OCI-LY7 (cell line): ENCODE results near the gene HSF2BP. TPM values are rescaled to one million over a fixed set of nuclear protein-coding genes. Genes with fewer than 3 reads are reported as not detected.

Experiments used
- BruUV-seq: library from RNA; stranded (reverse); fragments of 400-500 nt; replicated peaks from 2 replicates; lab custom pipeline; 2021; lab: Mats Ljungman, UMichigan
- CTCF ChIA-PET: fragments of 300-600 bp; sonication (Branson Sonifier 250); formaldehyde crosslinking; loops from one replicate; lab custom pipeline; 2022; ENCODE audit warnings: antibody characterized with exemption; ENCODE audit not compliant: unreplicated experiment; lab: Charles Lee
- POLR2A ChIA-PET: fragments of 300-600 bp; sonication (Branson Sonifier 250); formaldehyde crosslinking; loops from one replicate; lab custom pipeline; 2022; ENCODE audit warnings: antibody characterized with exemption; lab: Charles Lee
- DNase-seq: peaks from one replicate; pipeline ENCODE4 v3.0.0-alpha.2; 2015; ENCODE audit warnings: low spot score
- H2AFZ ChIP-seq: fragments of 200-600 bp; sonication (generic), shearing (Covaris generic); 2 replicates; pipeline ENCODE4 v1.6.1; 2014; ENCODE audit warnings: mild to moderate bottlenecking, antibody characterized with exemption, low read length, moderate library complexity
- H3K27ac ChIP-seq: fragments of 200-600 bp; sonication (generic); 2 replicates; pipeline ENCODE4 v1.5.1; 2014; ENCODE audit warnings: mixed run types, low read depth, mild to moderate bottlenecking, moderate library complexity, low read length, inconsistent platforms; ENCODE audit not compliant: poor library complexity, severe bottlenecking
- H3K36me3 ChIP-seq: fragments of 200-600 bp; sonication (generic); 2 replicates; pipeline ENCODE4 v1.6.1; 2014; ENCODE audit warnings: mild to moderate bottlenecking, antibody characterized with exemption, low read length, moderate library complexity, mixed read lengths; ENCODE audit not compliant: insufficient read depth
- H3K4me1 ChIP-seq: fragments of 200-600 bp; sonication (generic); 2 replicates; pipeline ENCODE4 v1.5.1; 2014; ENCODE audit warnings: mild to moderate bottlenecking, low read length; ENCODE audit not compliant: insufficient read depth, poor library complexity, severe bottlenecking
- H3K4me2 ChIP-seq: fragments of 200-600 bp; sonication (generic); 2 replicates; pipeline ENCODE4 v1.6.1; 2014; ENCODE audit warnings: mild to moderate bottlenecking, low read length
- H3K4me3 ChIP-seq: fragments of 200-600 bp; sonication (generic); 2 replicates; pipeline ENCODE4 v1.5.1; 2014; ENCODE audit warnings: mild to moderate bottlenecking, low read depth, low read length; ENCODE audit not compliant: poor library complexity, severe bottlenecking
- H3K79me2 ChIP-seq: fragments of 200-600 bp; sonication (generic); 2 replicates; pipeline ENCODE4 v1.6.1; 2016; ENCODE audit warnings: low read depth, mild to moderate bottlenecking, low read length, moderate library complexity, mixed read lengths; ENCODE audit not compliant: insufficient read depth
- H3K9me2 ChIP-seq: fragments of 200-600 bp; sonication (generic); 2 replicates; pipeline ENCODE4 v1.6.1; 2016; ENCODE audit warnings: mild to moderate bottlenecking, low read length, mixed read lengths; ENCODE audit not compliant: insufficient read depth
- H3K9me3 ChIP-seq: fragments of 200-600 bp; sonication (generic); 2 replicates; pipeline ENCODE4 v1.6.1; 2014; ENCODE audit warnings: mild to moderate bottlenecking, mixed run types, low read length, mixed read lengths
- H4K20me1 ChIP-seq: fragments of 200-600 bp; sonication (generic); 2 replicates; pipeline ENCODE4 v1.6.1; 2014; ENCODE audit warnings: mild to moderate bottlenecking, antibody characterized with exemption, low read length, moderate library complexity, mixed read lengths; ENCODE audit not compliant: insufficient read depth
- CTCF ChIP-seq: fragments of 200-600 bp; sonication (generic); conservative IDR thresholded peaks from 2 replicates; pipeline ENCODE4 v1.5.1; 2014; ENCODE audit warnings: mild to moderate bottlenecking, antibody characterized with exemption, low read length, moderate library complexity, mixed read lengths
- EZH2phosphoT487 ChIP-seq: fragments of 200-600 bp; sonication (generic); IDR thresholded peaks from 2 replicates; pipeline ENCODE4 v1.6.1; 2018; ENCODE audit warnings: low read depth, borderline replicate concordance, mild to moderate bottlenecking, mixed run types, antibody characterized with exemption, low read length, moderate library complexity, mixed read lengths
- intact Hi-C: fragments of 100-400 bp; cut with micrococcal nuclease; formaldehyde crosslinking; loops from one replicate; pipeline ENCODE4 v1.10.0; 2022; ENCODE audit not compliant: unreplicated experiment
- total RNA-seq, 2 experiments: library from RNA; depleted of rRNA in 1 of 2; stranded (reverse); fragments of >200 nt in 1 of 2; shearing (Covaris generic) in 1 of 2; gene quantifications; 2 replicates each; pipeline ENCODE4 v1.2.3, GENCODE V29; 2014 to 2022

The HSF2BP gene
- total RNA-seq, 2 experiments from 2014 or later: 3.5 to 5.1 TPM

GRCh38 chr21:43662286-43662685 lies 3.0 kb upstream of the HSF2BP start:
- H3K36me3 ChIP-seq: peaks cover 66% of the 10 kb centered on the region
- ChIA-PET POLR2A (interaction anchor here (0.6 to 1.2 kb wide), 2 partner anchors 294 to 770 kb away, joined by 3 to 4 read pairs; no protein-coding TSS in a partner anchor), CTCF (no interaction called here)
- H3K79me2 ChIP-seq: peaks cover 77% of the 10 kb centered on the region
- no peaks in the 10 kb centered on the region for H3K9me2 ChIP-seq
- H3K27ac ChIP-seq: no peak overlapping the region
- no peak for DNase-seq
- H3K4me1 ChIP-seq: peaks cover 24% of the 10 kb centered on the region
- no TSS peak for BruUV-seq
- H4K20me1 ChIP-seq: peaks cover 35% of the 10 kb centered on the region
- no peak overlapping the region for H2AFZ ChIP-seq
- TF ChIP-seq EZH2phosphoT487 (no peak), CTCF (no peak)
- H3K4me2 ChIP-seq: no peak overlapping the region
- H3K9me3 ChIP-seq: no peaks in the 10 kb centered on the region
- no peak overlapping the region for H3K4me3 ChIP-seq
- intact Hi-C loops: loop anchor here (5.0 to 10.0 kb wide), 2 partner anchors 55 to 113 kb away; partner anchors contain the start of genes CSTB and PDXK

- BruUV-seq: TSS peak; percentile 75
- Histone ChIP-seq H2AFZ (peak overlapping the region; percentile 58; the same call in 1 of the 2 replicates), H3K4me2 (peak overlapping the region; percentile 82; the same call in 1 of the 2 replicates), H3K4me3 (peak overlapping the region; percentile 96), H3K79me2 (peaks cover 42% of the 10 kb centered on the region), H3K36me3 (peaks cover 31% of the 10 kb centered on the region), H3K4me1 (peaks cover 24% of the 10 kb centered on the region), H3K9me2 (no peaks in the 10 kb centered on the region), H3K27ac (peak overlapping the region; percentile 4), H4K20me1 (peaks cover 26% of the 10 kb centered on the region), H3K9me3 (no peaks in the 10 kb centered on the region)
- ChIA-PET POLR2A (no interaction called here), CTCF (no interaction called here)
- no peak for DNase-seq
- TF ChIP-seq CTCF: no peak
- TF ChIP-seq EZH2phosphoT487: no peak
- intact Hi-C loops: loop anchor here (10.0 kb wide), 1 partner anchor 1004 kb away; the partner anchor contains the start of gene PDE9A
These were observed 536 bp downstream of the HSF2BP start for GRCh38 chr21:43658769-43659135.

GRCh38 chr21:43658088-43658741 lies 1.1 kb downstream of the HSF2BP start:
- Histone ChIP-seq H3K9me2 (no peaks in the 10 kb centered on the region), H3K27ac (no peak overlapping the region), H3K36me3 (peaks cover 25% of the 10 kb centered on the region), H3K4me2 (no peak overlapping the region), H3K79me2 (peaks cover 38% of the 10 kb centered on the region), H3K9me3 (no peaks in the 10 kb centered on the region), H3K4me1 (peaks cover 24% of the 10 kb centered on the region), H2AFZ (no peak overlapping the region), H3K4me3 (no peak overlapping the region), H4K20me1 (peaks cover 26% of the 10 kb centered on the region)
- intact Hi-C loops: loop anchor here (10.0 kb wide), 1 partner anchor 1003 kb away; the partner anchor contains the start of gene PDE9A
- no TSS peak for BruUV-seq
- ChIA-PET CTCF (no interaction called here), POLR2A (no interaction called here)
- TF ChIP-seq CTCF: no peak
- no peak for TF ChIP-seq EZH2phosphoT487
- DNase-seq: no peak
